GM20431 (cell line): ENCODE results near the gene ZNF217.
"Not testable (repeated sequence)": the region's sequence is repeated elsewhere in the genome, so short reads cannot be mapped to it uniquely, and the experiment has no call there.

Source experiments
- in situ Hi-C: fragments of 300-500 bp; cut with MseI, MboI; formaldehyde crosslinking; loops from one replicate; pipeline ENCODE4 v1.15.0; 2020; ENCODE audit warnings: low sequenced_read_pairs; ENCODE audit not compliant: unreplicated experiment

Gene ZNF217

DNA sequence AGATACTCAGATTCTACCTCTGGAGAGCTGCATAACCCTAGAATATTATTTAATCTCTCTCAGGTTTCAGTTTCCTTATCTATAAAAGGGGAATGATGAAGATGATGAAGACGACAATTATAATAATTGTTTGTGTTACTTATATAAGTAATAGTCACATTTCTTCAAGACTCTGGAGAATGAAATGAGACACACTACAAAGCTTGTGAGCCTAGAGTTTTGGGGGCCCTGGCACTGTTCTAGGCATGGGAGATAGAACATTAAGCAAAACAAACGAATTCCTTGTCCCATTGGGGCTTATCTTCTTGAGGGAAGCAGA lies 5.4 kb upstream of the ZNF217 start:
- in situ Hi-C loops = no loop called here

DNA sequence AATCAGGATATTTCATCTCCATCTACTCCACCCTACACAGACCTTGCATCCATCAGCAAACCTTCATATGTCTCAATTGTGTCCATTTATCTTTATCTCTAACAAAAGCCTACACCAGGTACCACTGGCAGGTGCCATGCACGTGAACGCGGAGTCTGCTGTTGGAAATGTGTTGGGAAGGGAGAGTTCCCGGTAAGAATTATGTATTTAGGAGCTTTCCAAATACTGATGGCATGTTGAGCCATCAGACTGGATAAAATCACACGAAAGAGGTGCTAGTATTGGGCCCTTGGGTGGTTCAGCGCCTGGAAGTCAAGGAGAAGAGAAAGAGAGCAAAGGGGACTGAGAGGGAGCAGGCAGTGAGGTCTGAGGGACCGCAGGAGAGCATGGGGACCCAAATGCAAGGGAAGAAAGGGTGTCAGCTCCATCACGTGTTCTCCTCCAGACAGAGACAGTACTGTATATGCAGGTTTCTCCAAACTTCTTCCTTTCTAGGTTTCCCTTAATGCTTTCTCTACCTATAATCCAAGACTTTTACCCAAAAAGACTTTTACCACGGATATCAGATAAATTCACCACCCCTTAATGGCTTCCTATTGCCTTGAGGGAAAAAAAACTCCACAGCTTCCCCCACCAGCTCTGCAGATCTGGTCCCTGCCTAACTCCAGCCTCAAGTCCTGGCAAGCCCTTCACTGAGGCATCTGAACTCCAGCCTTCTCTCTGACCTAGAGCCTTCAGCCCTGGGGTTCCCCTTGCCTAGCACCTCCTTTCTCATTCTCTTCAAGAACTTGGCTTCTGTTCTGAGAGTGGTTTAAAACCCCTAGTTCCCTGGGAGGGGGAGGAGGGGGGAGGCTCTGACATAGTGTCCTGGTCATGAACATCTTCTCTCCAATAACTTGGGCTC lies 4.8 kb upstream of the ZNF217 start:
- in situ Hi-C loops = no loop called here

DNA sequence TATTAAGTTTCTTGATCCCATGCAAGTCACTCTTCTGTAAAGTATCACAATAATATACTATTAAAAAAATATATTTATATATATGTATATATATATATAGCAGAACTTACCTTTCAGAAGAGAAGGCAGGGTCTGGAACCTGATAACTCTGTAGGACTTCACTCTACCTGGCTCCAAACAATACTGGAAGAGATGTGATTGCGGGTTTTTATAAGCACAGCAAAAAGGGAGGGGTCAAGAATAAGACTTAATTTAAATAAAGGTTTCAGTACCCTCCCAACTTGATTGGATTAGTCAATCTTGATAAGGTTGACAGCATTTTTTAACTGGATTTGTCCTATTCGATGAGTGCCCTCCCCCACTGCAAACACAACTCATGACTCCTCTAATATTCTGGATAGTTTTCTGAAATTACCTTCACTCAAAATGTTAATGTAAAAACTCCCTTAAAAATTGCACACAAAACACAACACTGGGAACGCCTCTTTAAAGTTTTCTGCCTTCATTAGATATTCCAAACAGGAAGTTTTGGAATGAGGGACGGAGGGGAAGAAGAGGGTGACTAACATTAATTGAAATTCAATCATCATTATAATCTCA lies 4.0 kb upstream of the ZNF217 start:
- in situ Hi-C loops = no loop called here

DNA sequence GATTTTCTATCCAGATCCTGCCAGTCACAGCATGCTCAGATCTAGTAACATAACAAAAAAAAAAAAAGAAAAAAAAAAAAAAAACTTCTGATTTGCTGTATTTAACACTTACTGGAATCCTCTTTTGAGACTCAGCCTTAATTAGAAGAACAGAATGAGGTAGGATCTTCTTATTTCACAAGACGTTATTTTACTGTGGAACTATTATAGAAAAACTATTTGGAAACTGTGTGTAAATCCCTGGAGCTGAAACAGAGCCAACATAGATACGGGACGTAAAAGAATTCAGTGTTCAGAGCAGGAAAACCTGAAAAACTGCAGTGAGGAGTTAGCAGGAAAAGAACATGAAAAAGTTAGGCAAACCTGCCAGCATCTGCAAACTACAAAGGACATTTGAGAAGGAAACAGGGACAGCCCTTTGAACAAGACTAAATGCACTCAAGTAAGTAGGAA lies 3.4 kb upstream of the ZNF217 start:
- in situ Hi-C loops = no loop called here

DNA sequence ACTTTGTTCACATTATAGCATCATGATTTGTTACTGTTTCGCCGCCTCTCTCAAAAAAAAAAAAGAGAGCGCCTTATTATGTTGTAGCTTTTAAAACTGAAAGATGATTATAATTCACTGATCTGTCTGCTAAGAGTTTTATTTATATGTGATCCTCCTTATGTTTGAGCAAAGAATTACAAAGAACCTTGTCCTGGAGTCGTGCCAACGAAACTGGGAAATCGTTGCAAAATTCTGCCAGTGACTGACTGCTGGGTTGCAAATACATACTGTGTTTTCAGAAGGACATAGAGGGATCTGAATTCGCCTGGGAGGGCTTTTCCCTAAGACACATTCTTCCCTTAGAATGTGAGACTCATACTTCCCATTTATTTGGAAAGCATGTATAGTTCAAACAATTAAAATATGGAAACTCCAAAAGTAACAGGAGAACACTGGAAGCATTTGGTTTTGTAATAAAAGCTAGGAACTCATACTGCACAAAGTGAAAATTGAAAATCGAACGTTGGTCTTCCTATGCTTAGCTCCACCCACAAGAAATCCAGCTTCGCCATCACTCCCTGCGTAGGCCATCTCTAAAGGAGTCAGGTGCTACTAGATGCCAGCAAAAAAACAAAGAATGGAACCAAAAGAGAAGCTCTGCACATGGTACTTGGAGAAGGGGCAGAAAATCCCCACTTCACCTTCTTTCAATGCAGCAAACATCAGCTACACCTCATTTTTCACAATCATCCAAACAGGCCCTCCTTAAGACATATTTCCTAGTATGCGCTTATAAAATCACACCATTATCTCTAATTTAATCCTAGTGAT lies 2.8 kb upstream of the ZNF217 start:
- in situ Hi-C loops = not testable (repeated sequence)

DNA sequence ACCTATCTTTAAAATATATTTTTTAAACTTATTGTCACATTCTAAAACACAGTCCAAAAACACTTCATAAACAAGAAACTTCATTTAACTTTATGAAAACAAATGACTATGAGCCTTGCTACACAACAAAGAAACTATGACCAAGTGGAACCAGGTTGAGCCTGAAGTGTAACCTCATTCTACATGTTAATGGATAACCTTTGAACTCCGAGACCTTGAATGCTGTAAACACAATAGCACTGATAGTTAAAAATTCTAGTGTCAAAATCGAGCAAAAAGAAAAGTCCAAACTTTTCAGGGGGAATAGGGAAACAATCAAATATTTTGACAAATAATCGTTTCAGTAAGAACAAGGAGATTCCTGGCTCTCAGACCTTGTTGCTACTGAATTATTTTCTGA lies 2.1 kb upstream of the ZNF217 start:
- in situ Hi-C loops = not testable (repeated sequence)

DNA sequence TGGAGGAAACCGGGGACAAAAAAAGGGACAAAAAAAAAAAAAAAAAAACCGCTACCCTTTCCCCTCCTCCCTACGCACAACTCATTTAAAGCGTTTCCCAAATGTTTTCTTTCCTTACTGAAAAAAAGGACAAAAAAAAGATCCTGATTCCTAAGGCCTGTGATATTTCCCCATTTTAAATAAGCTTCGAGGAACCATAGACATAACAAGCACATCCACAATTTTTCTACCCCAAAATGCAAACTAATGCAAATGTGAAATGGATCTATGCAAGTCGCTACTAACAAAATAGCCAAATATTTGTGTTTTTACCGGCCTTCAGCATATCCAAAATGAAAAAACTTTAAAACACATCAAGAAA lies 1.4 kb upstream of the ZNF217 start:
- in situ Hi-C loops = no loop called here

DNA sequence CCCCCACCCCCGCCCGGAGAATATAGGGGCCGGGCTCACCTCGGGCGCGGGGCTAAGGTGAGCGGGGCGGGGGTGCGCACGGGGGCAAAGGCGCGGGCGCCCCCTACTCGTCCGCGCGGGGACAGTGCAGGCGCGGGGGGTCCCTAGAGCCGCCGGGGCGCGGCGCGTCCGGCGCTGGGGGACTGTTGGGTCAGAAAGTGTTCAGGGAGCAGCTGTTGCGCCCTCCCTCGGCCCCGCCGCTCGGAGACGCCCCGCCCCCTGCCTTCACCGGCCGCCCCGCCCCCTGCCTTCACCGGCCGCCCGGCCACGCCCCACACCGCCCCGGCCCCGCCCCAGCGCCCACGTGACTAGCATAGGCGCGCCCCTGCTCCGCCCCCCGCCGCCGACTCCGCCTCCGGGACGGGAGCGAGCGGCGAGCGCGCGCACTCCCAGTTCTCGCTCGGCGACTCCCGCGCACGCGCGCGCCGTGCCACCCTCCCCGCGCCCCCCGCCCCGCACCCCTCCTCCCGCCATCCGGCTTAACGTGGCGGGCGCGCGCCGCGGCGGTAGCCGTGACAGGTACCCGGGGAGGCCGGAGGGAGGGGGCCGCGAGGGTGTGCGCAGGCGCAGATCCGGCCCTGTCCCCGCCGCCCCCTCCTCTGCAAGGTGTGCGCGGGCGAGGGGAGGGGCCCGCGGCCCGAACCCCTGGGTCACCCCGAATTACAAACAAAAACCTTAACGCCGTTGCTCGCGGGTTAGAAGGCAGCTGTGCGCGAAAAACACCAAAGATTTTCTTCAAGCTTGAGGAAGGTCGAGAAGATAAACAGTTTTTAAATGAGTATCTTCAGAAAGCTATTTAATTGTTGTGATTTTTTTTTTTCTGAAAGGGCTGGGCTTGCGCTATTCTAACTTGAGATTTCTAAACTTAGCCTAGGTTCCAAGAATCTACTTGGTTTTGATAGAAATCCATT lies 704 bp upstream of the ZNF217 start:
- in situ Hi-C loops = no loop called here

DNA sequence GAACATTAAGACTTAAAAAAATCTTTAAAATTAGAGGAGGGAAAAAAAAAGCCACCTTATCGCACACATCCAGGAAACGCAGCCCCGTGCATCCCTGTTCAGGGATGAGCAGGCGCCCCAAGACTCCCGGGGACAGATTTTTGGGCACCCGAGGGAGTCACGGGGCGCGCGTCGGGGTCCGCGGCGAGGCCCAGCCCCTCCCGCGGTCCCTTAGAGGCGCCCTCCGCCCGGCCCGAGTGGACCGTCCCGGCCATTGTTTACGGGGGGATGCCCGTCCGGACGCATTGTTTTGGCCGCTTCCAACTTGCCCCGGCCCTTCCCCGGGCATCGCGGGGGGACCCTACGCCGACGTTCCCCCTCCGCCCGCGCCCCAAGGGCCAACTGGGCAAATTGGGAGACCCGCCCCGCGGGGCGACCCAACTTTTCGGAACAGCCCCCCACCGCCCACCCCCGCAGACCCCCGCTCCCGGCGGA lies 610 bp downstream of the ZNF217 start:
- in situ Hi-C loops = no loop called here

DNA sequence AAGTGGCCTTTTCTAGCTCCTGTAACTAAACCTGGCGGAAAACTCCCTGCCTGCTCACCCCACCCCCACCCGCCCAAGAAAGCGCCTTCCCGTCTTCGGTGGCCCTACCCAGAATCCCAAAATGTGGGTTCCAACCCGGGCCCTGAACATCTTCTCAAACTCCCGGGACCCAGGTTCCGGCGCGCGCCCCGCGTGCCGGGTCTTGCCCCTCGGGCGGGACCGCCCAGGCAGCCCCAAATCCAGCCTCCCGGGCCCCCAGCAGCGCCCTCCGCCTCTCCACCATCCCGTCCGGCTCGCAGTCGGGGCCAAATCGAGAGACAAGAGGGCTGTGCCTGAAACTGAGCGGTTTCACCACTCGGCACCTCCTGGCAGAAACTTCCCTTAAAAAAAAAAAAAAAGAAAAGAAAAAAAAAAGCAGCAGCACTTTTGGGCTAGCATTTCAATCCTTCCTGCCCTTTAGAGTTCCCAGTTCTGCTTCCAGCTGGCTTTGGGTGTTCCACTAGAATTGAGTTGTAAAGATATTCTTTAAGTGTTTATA lies 1.1 kb downstream of the ZNF217 start:
- in situ Hi-C loops = not testable (repeated sequence)

DNA sequence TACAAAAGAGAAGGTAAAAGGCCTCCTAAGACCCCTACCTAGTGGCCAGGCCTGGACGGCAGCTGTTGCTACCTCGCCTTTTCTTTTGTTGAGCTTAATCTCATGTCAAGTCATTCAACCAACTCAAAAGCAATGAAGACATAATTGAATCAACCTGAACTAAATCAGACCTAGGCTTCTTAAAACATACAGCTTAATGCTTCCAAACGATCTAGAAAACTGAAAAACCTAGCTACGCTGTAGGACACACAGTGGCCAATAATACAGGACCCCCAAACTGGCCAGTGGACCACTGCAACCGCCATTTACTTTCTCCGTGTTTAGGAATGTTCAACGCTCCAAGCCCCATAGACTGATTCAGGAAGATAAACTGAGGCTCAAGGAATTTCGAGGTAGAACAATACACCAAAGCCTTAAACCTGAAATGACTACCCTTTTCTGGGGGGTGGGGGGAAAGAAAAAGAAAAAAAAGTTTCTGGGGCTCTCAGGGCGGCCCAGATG lies 1.6 kb downstream of the ZNF217 start:
- in situ Hi-C loops = not testable (repeated sequence)

DNA sequence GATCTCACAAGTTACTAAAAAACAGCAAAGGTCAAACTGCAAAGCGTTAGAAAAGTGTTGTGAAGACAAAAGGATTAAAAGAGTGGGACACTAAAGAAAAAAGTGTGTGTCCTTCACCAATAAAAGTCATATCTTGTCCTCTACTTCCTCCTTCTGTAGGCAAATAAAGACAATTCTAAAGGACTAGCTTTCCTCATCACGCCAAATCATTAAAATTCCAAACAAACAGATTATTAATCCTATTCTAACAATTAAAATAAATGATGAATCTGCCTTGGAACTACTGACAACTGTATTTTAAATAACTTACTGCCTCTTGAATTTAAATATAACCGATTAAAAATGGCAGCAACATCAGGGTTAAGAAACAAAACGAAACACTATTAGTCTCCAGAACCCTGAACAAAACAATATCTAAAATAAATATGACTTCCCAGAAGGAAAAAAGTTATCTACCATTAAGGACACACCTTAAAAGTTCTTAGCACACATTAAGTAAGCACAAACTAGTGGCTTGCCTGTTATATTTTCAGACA lies 2.4 kb downstream of the ZNF217 start:
- in situ Hi-C loops = not testable (repeated sequence)

DNA sequence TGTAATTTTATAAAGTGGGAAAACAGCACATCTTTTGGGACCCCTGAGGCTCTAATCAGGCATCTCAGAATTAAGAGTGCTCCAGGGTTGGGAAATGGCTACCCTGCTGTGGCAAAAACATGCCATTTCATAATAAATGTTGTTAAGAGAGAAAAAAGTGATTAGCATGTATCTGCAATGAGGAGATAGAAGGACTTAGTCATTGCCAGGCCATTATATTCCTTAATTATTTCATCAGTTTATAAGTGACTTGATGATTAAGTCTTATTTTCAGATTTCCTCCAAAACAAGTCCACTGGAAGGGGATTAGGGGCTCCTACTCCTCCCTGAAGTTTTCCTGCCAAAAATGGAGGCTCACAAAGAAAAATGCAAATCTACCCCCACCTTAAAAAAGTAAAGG lies 3.0 kb downstream of the ZNF217 start:
- in situ Hi-C loops = not testable (repeated sequence)

DNA sequence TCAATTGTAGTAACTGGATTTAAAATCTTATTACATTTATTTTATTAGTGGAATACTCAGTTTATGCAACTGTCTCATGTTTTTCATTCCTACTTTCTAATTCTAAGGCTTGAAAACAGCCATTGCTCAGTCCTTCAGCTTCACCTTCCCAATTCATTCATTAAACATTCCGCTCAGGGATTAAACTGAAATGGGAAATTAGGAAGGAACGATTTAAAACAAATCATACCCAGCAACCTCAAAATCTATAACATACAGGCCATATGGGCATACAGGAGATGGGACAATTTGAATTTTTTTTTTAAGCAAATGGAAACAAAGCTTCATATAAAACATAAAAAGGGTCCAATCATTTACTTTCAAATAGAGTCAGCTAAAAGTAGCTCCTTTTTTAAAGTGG lies 3.5 kb downstream of the ZNF217 start:
- in situ Hi-C loops = not testable (repeated sequence)

DNA sequence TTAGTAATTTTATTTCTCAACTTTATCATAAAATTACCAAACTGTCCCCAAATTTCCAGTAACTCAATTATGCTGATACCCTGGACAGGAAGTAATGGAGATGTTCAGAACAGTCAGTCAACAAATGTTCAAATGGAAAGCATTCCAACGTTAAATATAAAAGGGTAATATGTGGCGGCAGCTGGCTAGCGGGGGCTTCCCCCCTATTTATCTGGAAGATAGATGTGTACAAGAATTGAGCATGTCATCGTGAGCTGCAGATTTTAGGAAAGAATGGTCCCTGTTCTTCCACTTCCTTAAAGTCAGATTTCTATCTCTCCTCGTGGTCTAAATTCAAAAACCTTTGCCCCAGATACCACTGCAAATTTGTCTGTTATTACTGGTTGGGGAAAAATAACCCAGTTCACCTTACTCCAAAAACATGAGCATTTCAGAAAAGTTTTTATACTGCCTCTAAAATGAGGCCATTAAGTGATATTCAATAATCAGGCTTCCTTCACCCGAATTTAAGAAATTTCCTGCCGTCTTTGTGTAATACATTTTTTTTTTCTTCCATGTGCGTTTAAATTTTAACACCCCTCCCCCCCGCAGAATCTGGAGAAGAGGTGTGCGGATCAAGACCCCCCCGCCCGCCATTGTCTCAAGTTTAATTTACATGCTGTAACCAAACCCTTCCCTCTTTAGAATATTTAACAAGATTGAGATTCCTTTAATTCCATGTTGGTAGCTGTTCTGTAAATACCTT lies 4.1 kb downstream of the ZNF217 start:
- in situ Hi-C loops = not testable (repeated sequence)

DNA sequence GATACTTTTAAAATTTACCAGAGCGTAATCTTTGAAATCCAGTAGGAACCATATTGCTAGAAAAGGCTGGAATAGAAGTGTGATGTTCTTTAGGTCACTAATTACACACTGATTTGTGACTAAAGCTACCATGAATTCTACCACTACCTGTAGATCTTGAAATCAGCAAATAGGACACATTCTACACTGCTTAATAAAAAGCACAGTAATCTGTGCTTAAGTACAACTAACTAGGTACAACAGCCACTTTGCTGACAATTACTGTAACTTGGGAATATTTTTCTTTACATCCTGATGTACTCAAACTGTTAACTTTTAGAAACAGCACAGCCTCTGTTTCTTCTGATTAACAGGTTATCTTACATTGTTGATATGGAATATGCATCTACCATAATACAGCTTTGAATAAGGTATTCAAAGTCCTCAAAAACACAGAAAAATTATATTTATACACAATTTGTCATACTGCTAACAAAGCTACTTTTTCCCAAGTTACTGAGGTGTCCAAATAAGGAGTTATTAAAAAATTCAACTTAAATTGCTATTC lies 6.4 kb downstream of the ZNF217 start:
- in situ Hi-C loops = not testable (repeated sequence)

DNA sequence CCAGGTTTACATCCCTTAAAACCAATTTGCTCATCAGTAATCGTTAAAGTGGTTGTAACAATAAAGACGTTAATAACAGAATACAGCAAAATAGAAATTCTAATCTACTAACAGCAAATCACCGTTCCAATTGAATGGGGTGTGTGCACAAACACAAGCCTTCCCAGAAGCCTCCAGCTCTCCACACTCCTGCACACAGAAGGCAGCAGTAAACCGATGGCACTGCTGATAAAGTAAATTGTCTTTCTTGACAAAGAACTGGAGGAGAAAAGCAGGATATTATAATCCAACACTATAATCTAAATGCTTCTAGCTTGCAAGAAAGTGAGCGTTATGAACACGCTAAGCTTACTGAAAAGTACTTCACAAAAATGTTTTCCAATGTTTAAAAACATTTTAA lies 7.0 kb downstream of the ZNF217 start:
- in situ Hi-C loops = no loop called here

DNA sequence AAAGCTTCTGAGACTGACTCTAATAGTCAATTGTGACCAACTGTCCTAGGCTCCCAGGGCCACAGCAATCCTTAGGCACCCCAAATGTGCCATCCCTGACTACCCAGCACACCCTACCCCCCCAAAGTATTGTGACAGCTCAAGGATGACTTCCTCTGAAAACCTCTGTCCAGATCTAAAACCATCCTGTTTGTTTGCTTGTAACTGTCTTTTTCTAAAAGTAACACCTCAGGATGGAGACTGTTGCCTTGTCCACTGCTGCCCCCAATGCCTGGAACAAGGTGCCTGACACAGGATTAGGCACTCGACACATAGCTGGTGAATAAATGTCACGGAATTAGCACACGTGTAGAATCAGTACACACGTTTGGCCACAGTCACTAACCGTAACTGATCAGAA lies 7.7 kb downstream of the ZNF217 start:
- in situ Hi-C loops = not testable (repeated sequence)
